A549 (cell line): ENCODE measurements around the gene MLXIP.

ENCODE experiments used
- CTCF ChIP-seq: fragments of >200 bp; sonication (Bioruptor Twin); formaldehyde crosslinking; IDR thresholded peaks from 3 replicates; pipeline ENCODE4 v1.5.1; 2016
- JUNB ChIP-seq: fragments of >200 bp; sonication (Bioruptor Twin); formaldehyde crosslinking; IDR thresholded peaks from 2 replicates; pipeline ENCODE4 v1.6.1; 2016
- NR3C1 ChIP-seq: fragments of >200 bp; sonication (Bioruptor Twin); formaldehyde crosslinking; IDR thresholded peaks from 3 replicates; pipeline ENCODE4 v1.6.1; 2017
- PHF8 ChIP-seq: fragments of 200-600 bp; sonication (generic); IDR thresholded peaks from 2 replicates; pipeline ENCODE4 v1.6.1; 2016; ENCODE audit warnings: low read depth, mild to moderate bottlenecking, antibody characterized with exemption, moderate library complexity, borderline replicate concordance
- POLR2A ChIP-seq: IDR thresholded peaks from 2 replicates; pipeline ENCODE4 v1.6.1; 2012; ENCODE audit warnings: mild to moderate bottlenecking, low read length
- POLR2AphosphoS2 ChIP-seq: conservative IDR thresholded peaks from 2 replicates; pipeline ENCODE4 v1.6.1; 2012; ENCODE audit warnings: low read length, improper control_type of control experiment, inconsistent platforms
- RAD21 ChIP-seq, 2 experiments: fragments of >200 bp in 1 of 2; sonication (Bioruptor Twin) in 1 of 2; formaldehyde crosslinking in 1 of 2; IDR thresholded peaks in 1 of 2; conservative IDR thresholded peaks in 1 of 2; 2 replicates in 1 of 2; 3 replicates in 1 of 2; pipeline ENCODE4 v1.6.1; 2012 to 2018; ENCODE audit warnings: inconsistent platforms in 1 of 2
- RNF2 ChIP-seq: fragments of 200-600 bp; sonication (generic); IDR thresholded peaks from 2 replicates; pipeline ENCODE4 v1.6.1; 2016; ENCODE audit warnings: low read depth, mild to moderate bottlenecking, antibody characterized with exemption, moderate library complexity, borderline replicate concordance
- SREBF2 ChIP-seq: fragments of 450-650 bp; IDR thresholded peaks from 2 replicates; pipeline ENCODE4 v1.6.1; 2014; ENCODE audit warnings: mild to moderate bottlenecking, moderate library complexity
- USF2 ChIP-seq: fragments of 450-650 bp; IDR thresholded peaks from 2 replicates; pipeline ENCODE4 v1.6.1; 2014; ENCODE audit warnings: antibody characterized with exemption
- ZSCAN20 ChIP-seq: fragments of 250-450 bp; sonication (Bioruptor Pico); IDR thresholded peaks from 2 replicates; pipeline ENCODE4 v1.8.0; 2022; ENCODE audit warnings: mild to moderate bottlenecking, moderate library complexity
- TF ChIP-seq, protein P1 (sequence below): fragments of >200 bp; sonication (Bioruptor Twin); formaldehyde crosslinking; IDR thresholded peaks from 3 replicates; pipeline ENCODE4 v1.6.1; 2016

- TF ChIP-seq ZSCAN20 (CRISPR knock-in tag): no peak
- TF ChIP-seq USF2: no peak
- TF ChIP-seq POLR2A: no peak
- TF ChIP-seq RAD21 (conservative IDR thresholded peaks at IDR 0.05 in 1 of 2, IDR thresholded peaks at IDR 0.05 in 1 of 2): no peak
- no peak for TF ChIP-seq JUNB
- no peak for TF ChIP-seq RNF2
- TF ChIP-seq SREBF2: no peak
- TF ChIP-seq, protein P1, sequence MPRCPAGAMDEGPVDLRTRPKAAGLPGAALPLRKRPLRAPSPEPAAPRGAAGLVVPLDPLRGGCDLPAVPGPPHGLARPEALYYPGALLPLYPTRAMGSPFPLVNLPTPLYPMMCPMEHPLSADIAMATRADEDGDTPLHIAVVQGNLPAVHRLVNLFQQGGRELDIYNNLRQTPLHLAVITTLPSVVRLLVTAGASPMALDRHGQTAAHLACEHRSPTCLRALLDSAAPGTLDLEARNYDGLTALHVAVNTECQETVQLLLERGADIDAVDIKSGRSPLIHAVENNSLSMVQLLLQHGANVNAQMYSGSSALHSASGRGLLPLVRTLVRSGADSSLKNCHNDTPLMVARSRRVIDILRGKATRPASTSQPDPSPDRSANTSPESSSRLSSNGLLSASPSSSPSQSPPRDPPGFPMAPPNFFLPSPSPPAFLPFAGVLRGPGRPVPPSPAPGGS: no peak
- no peak for TF ChIP-seq PHF8
- TF ChIP-seq CTCF: no peak
- no peak for TF ChIP-seq NR3C1
- no peak for TF ChIP-seq POLR2AphosphoS2
These were observed 10.5 kb downstream of the MLXIP start for GRCh38 chr12:122089077-122089476.
